Stimulated activated CD8-positive, alpha-beta memory T cell treated with anti-CD3 and anti-CD28 coated beads, Interleukin-12 subunit alpha, Interleukin-12 subunit beta, amount 100 ng/mL, for 4 hours (primary cell): ENCODE measurements around the gene MID2.
"Not testable (repeated sequence)": the region's sequence is repeated elsewhere in the genome, so short reads cannot be mapped to it uniquely, and the experiment has no call there.

Source experiments
- DNase-seq: peaks from one replicate; pipeline ENCODE4 v3.0.0-alpha.2; 2020; ENCODE audit warnings: low read depth

MID2 gene

GRCh38 chrX:107842715-107843400 is 17.2 kb downstream of the MID2 start:
- no peak for DNase-seq

- no peak for DNase-seq
These were observed 20.0 kb downstream of the MID2 start for GRCh38 chrX:107845625-107846024.

- DNase-seq, result no peak
These were observed 22.9 kb downstream of the MID2 start for GRCh38 chrX:107848591-107848990.

- no peak for DNase-seq
These were observed 24.2 kb downstream of the MID2 start for GRCh38 chrX:107849747-107850421.

GRCh38 chrX:107850422-107850765 is 24.7 kb downstream of the MID2 start:
- DNase-seq, result no peak

- DNase-seq, result no peak
These were observed 25.5 kb downstream of the MID2 start for GRCh38 chrX:107851215-107851614.

GRCh38 chrX:107851665-107852064 is 26.0 kb downstream of the MID2 start:
- not testable (repeated sequence) for DNase-seq

- no peak for DNase-seq
These were observed 30.6 kb downstream of the MID2 start for GRCh38 chrX:107856289-107856688.

GRCh38 chrX:107857041-107857440 is 31.4 kb downstream of the MID2 start:
- DNase-seq, result not testable (repeated sequence)

GRCh38 chrX:107857837-107858236 is 32.2 kb downstream of the MID2 start:
- no peak for DNase-seq

GRCh38 chrX:107861056-107861455 is 35.4 kb downstream of the MID2 start:
- no peak for DNase-seq

GRCh38 chrX:107871136-107871535 is 45.5 kb downstream of the MID2 start:
- no peak for DNase-seq

GRCh38 chrX:107878106-107878505 is 52.4 kb downstream of the MID2 start:
- no peak for DNase-seq

GRCh38 chrX:107880054-107880610 is 54.5 kb downstream of the MID2 start:
- DNase-seq, result no peak

GRCh38 chrX:107894038-107894437 is 68.4 kb downstream of the MID2 start:
- DNase-seq, result no peak

- DNase-seq, result no peak
These were observed 77.1 kb downstream of the MID2 start for GRCh38 chrX:107902721-107903120.

- no peak for DNase-seq
These were observed 79.7 kb downstream of the MID2 start for GRCh38 chrX:107905366-107905765.

GRCh38 chrX:107924136-107924746 is 98.6 kb downstream of the MID2 start:
- DNase-seq, result no peak

- no peak for DNase-seq
These were observed 108.6 kb downstream of the MID2 start for GRCh38 chrX:107934262-107934661.

GRCh38 chrX:107935200-107935599 is 109.5 kb downstream of the MID2 start:
- DNase-seq, result no peak

- DNase-seq, result no peak
These were observed 110.2 kb downstream of the MID2 start for GRCh38 chrX:107935664-107936433.

GRCh38 chrX:107936434-107936730 is 110.7 kb downstream of the MID2 start:
- DNase-seq, result no peak

- no peak for DNase-seq
These were observed 114.4 kb downstream of the MID2 start for GRCh38 chrX:107940095-107940494.
